AG09309 (cell line): ENCODE data around the gene AIP.

Source experiments
- DNase-seq: peaks from one replicate; pipeline ENCODE4 v3.0.0-alpha.2; 2010; ENCODE audit warnings: low read depth
- H3K4me3 ChIP-seq: 2 replicates; pipeline ENCODE4 v1.5.1; 2011; ENCODE audit warnings: mild to moderate bottlenecking, low read depth, low read length, moderate library complexity; ENCODE audit not compliant: control insufficient read depth
- TF ChIP-seq, protein P1 (sequence below): IDR thresholded peaks from 2 replicates; pipeline ENCODE4 v1.5.1; 2011; ENCODE audit warnings: mild to moderate bottlenecking, low read depth, low read length, inconsistent platforms; ENCODE audit not compliant: insufficient read depth, control insufficient read depth; ENCODE audit errors: missing control alignments

The AIP gene

DNA sequence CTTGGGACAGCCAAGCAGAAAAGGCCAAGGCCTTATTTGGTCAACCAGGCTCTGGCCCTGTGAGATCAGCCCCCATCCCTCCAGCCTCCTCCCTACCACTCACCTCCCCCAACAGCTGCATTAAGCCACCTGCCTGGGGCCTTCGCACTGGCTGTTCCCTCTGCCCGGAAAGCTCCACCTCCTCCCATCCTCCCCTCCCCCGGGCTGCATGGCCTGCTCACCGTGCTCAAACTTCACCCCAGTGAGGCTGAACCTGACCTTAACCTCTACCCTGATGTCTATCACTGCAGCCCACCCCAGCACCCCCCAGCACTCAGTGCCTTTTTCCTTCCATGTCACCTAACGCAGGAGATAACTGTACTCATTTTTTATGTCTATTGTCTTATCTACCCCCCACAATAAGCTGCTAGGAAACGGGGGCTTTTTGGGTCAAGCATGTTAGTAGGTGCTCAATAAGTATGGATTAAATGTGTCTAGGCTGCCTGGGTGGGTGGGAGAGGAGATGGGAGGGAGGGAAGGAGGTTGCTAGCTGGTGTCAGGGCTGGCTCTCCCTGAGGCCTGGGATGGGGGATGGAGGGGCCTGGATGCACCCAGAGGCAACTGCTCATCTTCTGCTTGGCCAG, 46.3 kb upstream of the AIP start:
- DNase-seq: no peak
- TF ChIP-seq, protein P1, sequence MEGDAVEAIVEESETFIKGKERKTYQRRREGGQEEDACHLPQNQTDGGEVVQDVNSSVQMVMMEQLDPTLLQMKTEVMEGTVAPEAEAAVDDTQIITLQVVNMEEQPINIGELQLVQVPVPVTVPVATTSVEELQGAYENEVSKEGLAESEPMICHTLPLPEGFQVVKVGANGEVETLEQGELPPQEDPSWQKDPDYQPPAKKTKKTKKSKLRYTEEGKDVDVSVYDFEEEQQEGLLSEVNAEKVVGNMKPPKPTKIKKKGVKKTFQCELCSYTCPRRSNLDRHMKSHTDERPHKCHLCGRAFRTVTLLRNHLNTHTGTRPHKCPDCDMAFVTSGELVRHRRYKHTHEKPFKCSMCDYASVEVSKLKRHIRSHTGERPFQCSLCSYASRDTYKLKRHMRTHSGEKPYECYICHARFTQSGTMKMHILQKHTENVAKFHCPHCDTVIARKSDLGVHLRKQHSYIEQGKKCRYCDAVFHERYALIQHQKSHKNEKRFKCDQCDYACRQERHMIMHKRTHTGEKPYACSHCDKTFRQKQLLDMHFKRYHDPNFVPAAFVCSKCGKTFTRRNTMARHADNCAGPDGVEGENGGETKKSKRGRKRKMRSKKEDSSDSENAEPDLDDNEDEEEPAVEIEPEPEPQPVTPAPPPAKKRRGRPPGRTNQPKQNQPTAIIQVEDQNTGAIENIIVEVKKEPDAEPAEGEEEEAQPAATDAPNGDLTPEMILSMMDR: no peak
- no peak overlapping the region for H3K4me3 ChIP-seq

DNA sequence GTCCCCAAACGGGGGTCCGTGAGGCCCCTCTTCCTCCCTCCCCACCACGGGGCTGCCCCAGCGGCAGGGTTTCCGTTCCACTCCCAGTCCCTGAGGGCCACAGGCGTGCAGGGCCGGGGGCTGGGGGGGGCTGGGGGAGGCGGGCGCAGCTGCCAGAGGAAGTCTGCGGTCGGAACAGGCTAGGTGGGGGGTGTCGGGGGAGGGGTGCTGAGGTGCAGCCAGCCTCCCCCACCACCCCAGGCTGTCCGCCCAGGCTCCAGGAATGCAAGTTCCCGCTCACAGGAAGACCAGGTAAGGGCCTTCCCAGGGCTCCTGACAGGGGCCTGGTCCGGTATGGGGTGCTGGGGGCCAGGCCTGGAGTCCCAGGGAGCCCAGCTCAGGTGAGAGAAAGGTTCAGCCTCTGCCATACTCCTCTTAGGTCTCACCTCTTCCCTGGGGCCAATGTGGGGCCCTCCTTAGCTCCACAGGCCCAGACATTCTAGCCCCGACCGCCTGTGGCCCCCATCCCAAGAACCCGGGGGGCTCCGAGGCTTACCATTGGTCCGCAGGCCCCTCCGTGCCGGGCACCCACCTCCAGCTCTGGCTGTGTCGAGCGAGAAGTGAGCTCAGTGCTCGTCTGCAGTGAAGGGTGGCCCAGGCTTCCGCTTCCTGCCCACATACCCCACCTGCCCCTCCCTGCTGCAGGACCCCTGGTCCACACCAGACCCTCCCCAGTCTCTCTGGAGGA, 45.6 kb upstream of the AIP start, which contains the start of gene PTPRCAP:
Gene PTPRCAP (minus strand): TSS at position 601 of the 727 bp plus-strand sequence. CDS start 63 bp downstream, at position 538.
- no peak within 1 kb of the TSS for H3K4me3 ChIP-seq
- TF ChIP-seq, protein P1: no peak
- DNase-seq: no peak

DNA sequence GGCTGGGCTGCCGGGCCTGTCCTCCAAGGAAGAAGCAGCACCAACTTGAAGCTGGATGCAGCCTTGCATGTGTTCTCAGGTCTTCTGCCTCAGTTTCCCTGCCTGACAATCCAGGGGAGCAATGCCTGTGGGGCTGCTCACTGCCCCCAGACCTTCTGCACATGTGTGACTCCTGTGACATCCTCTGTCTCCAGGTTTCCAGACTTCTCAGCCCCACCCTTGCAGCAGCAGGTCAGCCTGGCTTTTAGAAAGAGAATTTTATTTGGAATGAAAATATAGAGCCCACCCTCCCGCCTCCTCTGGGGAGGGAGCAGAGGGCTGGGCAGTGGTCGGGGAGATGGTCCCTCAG, 45.0 kb upstream of the AIP start:
- H3K4me3 ChIP-seq: no peak overlapping the region
- TF ChIP-seq, protein P1: no peak
- no peak for DNase-seq

DNA sequence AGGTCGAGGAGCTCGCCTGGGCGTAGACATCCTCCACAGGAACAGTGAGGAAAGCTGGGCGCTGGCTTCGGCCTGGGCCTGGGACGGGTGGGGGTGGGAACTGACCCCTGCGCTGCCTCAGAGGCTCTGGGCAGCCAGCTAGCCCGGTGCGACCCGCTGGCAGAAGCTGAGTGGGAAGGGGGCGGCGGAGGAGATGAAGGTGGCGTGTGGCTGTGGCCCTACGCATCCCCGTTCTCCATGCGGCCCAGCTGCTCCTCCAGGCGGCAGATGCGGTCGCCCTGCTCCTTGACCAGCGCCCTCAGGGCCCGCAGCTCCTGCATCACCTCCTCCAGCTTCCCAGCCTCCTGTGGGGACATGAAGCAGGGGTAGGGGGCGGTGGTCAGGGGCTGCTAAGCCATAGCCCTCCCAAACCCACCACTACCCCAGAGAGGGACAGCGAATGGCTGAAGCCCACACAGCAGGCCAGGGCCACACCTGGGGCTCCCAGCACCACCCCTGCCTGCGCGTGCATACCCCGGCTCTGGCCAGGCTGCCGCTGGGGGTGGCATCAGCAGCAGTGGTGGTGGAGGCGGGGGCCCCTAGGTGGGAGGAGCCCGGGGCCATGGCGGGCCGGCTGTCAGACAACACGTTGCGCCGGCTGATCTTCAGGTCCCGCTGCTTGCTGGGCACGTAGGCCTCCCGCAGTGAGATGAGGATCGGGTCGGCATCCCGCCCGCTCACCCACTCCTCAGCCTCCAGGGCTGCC, 44.5 kb upstream of the AIP start:
- no peak for DNase-seq
- no peak overlapping the region for H3K4me3 ChIP-seq
- TF ChIP-seq, protein P1: no peak

DNA sequence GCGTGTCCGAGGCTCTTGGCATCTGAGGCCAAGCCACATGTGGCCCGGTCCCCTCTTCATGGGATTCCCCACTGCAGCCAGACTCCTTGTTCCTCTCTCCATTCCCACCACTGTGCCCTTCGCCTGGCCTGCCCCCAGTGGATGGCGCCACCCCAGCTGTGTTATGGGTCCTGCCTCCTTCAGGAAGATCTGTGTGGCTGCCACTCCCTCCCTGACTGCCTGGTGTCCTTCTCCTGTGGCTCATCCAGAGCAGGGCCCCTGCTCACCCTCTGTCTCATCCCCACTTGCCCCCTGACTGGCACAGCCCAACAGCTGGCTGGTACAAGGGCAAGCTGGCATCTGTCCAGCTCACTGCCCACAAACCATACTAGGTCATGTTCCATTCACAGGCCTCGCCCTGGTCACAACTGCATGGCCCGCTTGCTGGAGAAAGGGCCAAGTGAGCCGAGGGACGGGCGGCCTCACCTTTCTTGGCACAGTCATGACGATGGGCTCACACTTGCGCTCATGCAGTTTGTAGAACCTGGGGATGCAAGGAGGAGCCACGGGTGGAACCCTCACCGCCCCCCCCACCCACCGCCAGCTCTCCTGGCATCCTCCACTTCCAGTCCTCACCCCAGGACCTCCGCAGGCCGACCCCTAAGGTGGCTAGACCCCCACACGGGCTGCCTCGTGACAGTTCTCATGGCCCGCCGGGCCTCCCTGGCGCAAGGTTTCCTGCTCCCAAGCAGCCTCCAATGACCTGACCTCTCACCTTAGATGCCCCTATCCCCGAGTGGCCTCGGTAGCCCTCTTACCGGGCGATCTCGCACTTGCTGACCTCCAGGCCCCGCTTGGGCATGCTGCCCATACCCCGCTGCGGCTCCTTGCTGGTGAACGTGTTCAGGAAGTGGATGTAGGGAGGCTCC, 43.3 kb upstream of the AIP start:
- DNase-seq: no peak
- TF ChIP-seq, protein P1: peak; percentile 33
- no peak overlapping the region for H3K4me3 ChIP-seq
